ENCODE data around the gene KRTAP4-2.
"Not testable (repeated sequence)": the region's sequence is repeated elsewhere in the genome, so short reads cannot be mapped to it uniquely, and the experiment has no call there.

The KRTAP4-2 gene

GRCh38 chr17:41178843-41179616 lies 1.0 kb upstream of the KRTAP4-2 start:
- Mint-ChIP-seq H3K4me3 (no peak overlapping the region), H3K27ac (no peak overlapping the region), H3K4me1 (no peaks in the 10 kb centered on the region), H3K27me3 (peaks cover 3% of the 10 kb centered on the region), H3K36me3 (no peaks in the 10 kb centered on the region), H3K9me3 (no peaks in the 10 kb centered on the region)
- CTCF ChIA-PET: no interaction called here
- DNase-seq: no peak

GRCh38 chr17:41178341-41178740 lies 320 bp upstream of the KRTAP4-2 start:
- Mint-ChIP-seq H3K36me3 (no peaks in the 10 kb centered on the region), H3K27ac (no peak overlapping the region), H3K27me3 (peaks cover 3% of the 10 kb centered on the region), H3K4me3 (no peak overlapping the region), H3K9me3 (no peaks in the 10 kb centered on the region), H3K4me1 (no peaks in the 10 kb centered on the region)
- DNase-seq: no peak
- CTCF ChIA-PET: no interaction called here

GRCh38 chr17:41176744-41177387 lies 1.2 kb downstream of the KRTAP4-2 start:
- no peak overlapping the region for H3K27ac Mint-ChIP-seq
- CTCF ChIA-PET: no interaction called here
- H3K27me3 Mint-ChIP-seq: peaks cover 3% of the 10 kb centered on the region
- H3K9me3 Mint-ChIP-seq: no peaks in the 10 kb centered on the region
- H3K4me1 Mint-ChIP-seq: no peaks in the 10 kb centered on the region
- no peaks in the 10 kb centered on the region for H3K36me3 Mint-ChIP-seq
- no peak for DNase-seq
- H3K4me3 Mint-ChIP-seq: no peak overlapping the region

- CTCF ChIA-PET: no interaction called here
- no peaks in the 10 kb centered on the region for H3K4me1 Mint-ChIP-seq
- DNase-seq: no peak
- no peaks in the 10 kb centered on the region for H3K9me3 Mint-ChIP-seq
- H3K4me3 Mint-ChIP-seq: no peak overlapping the region
- peaks cover 6% of the 10 kb centered on the region for H3K27me3 Mint-ChIP-seq
- H3K36me3 Mint-ChIP-seq: no peaks in the 10 kb centered on the region
- H3K27ac Mint-ChIP-seq: no peak overlapping the region
Measured at GRCh38 chr17:41171886-41172285, 6.1 kb downstream of the KRTAP4-2 start.

- H3K27ac Mint-ChIP-seq: no peak within 1 kb of the TSS
- H3K4me3 Mint-ChIP-seq: no peak within 1 kb of the TSS
- no peaks in the 10 kb centered on the region for H3K9me3 Mint-ChIP-seq
- no peak for DNase-seq
- peaks cover 4% of the 10 kb centered on the region for H3K27me3 Mint-ChIP-seq
- CTCF ChIA-PET: no interaction called here
- no peaks in the 10 kb centered on the region for H3K36me3 Mint-ChIP-seq
- H3K4me1 Mint-ChIP-seq: no peaks in the 10 kb centered on the region
Measured at GRCh38 chr17:41168121-41168520, 9.9 kb downstream of the KRTAP4-2 start, which contains the start of gene KRTAP4-3. KRTAP4-3 (minus strand) TSS chr17:41168221; CDS start chr17:41168172, 49 bp downstream.

- Mint-ChIP-seq H3K9me3 (no peaks in the 10 kb centered on the region), H3K4me3 (no peak overlapping the region), H3K4me1 (no peaks in the 10 kb centered on the region), H3K36me3 (no peaks in the 10 kb centered on the region), H3K27me3 (peaks cover 4% of the 10 kb centered on the region), H3K27ac (no peak overlapping the region)
- CTCF ChIA-PET: no interaction called here
- no peak for DNase-seq
Measured at GRCh38 chr17:41167561-41167960, 10.5 kb downstream of the KRTAP4-2 start.

GRCh38 chr17:41163828-41164227 lies 14.2 kb downstream of the KRTAP4-2 start:
- Mint-ChIP-seq H3K4me1 (no peaks in the 10 kb centered on the region), H3K36me3 (no peaks in the 10 kb centered on the region), H3K27me3 (peaks cover 10% of the 10 kb centered on the region), H3K27ac (no peak overlapping the region), H3K9me3 (no peaks in the 10 kb centered on the region), H3K4me3 (no peak overlapping the region)
- CTCF ChIA-PET: no interaction called here
- DNase-seq: no peak

- no peak within 1 kb of the TSS for H3K27ac Mint-ChIP-seq
- no peaks in the 10 kb centered on the region for H3K4me1 Mint-ChIP-seq
- peaks cover 11% of the 10 kb centered on the region for H3K27me3 Mint-ChIP-seq
- no peak within 1 kb of the TSS for H3K4me3 Mint-ChIP-seq
- no peaks in the 10 kb centered on the region for H3K9me3 Mint-ChIP-seq
- no peak for DNase-seq
- CTCF ChIA-PET: no interaction called here
- H3K36me3 Mint-ChIP-seq: no peaks in the 10 kb centered on the region
Measured at GRCh38 chr17:41160648-41161047, 17.4 kb downstream of the KRTAP4-2 start, which contains the start of gene KRTAP4-4. KRTAP4-4 (minus strand) TSS chr17:41160748; CDS start chr17:41160691, 57 bp downstream.

- H3K4me1 Mint-ChIP-seq, H3K36me3 Mint-ChIP-seq, CTCF ChIA-PET, H3K9me3 Mint-ChIP-seq, H3K27ac Mint-ChIP-seq, DNase-seq, H3K4me3 Mint-ChIP-seq: not testable (repeated sequence)
- H3K27me3 Mint-ChIP-seq: peaks cover 11% of the 10 kb centered on the region
Measured at GRCh38 chr17:41160190-41160589, 17.8 kb downstream of the KRTAP4-2 start.

- no peak overlapping the region for H3K27ac Mint-ChIP-seq
- H3K36me3 Mint-ChIP-seq: no peaks in the 10 kb centered on the region
- DNase-seq: no peak
- no peaks in the 10 kb centered on the region for H3K9me3 Mint-ChIP-seq
- CTCF ChIA-PET: no interaction called here
- H3K4me1 Mint-ChIP-seq: no peaks in the 10 kb centered on the region
- no peak overlapping the region for H3K4me3 Mint-ChIP-seq
- peaks cover 8% of the 10 kb centered on the region for H3K27me3 Mint-ChIP-seq
Measured at GRCh38 chr17:41153856-41154255, 24.2 kb downstream of the KRTAP4-2 start.

GRCh38 chr17:41151525-41151924 lies 26.5 kb downstream of the KRTAP4-2 start:
- Mint-ChIP-seq H3K36me3 (no peaks in the 10 kb centered on the region), H3K4me1 (no peaks in the 10 kb centered on the region), H3K4me3 (no peak overlapping the region), H3K27ac (no peak overlapping the region), H3K27me3 (peaks cover 4% of the 10 kb centered on the region), H3K9me3 (no peaks in the 10 kb centered on the region)
- CTCF ChIA-PET: no interaction called here
- no peak for DNase-seq

- no peaks in the 10 kb centered on the region for H3K4me1 Mint-ChIP-seq
- H3K4me3 Mint-ChIP-seq: no peak overlapping the region
- peaks cover 4% of the 10 kb centered on the region for H3K27me3 Mint-ChIP-seq
- no peak for DNase-seq
- CTCF ChIA-PET: no interaction called here
- no peaks in the 10 kb centered on the region for H3K9me3 Mint-ChIP-seq
- no peak overlapping the region for H3K27ac Mint-ChIP-seq
- no peaks in the 10 kb centered on the region for H3K36me3 Mint-ChIP-seq
Measured at GRCh38 chr17:41150026-41150425, 28.0 kb downstream of the KRTAP4-2 start.

GRCh38 chr17:41149652-41149985 lies 28.4 kb downstream of the KRTAP4-2 start, which contains the start of gene KRTAP4-5:
KRTAP4-5 (minus strand) TSS chr17:41149825; CDS start chr17:41149767, 58 bp downstream.
- H3K36me3 Mint-ChIP-seq: no peaks in the 10 kb centered on the region
- no peak within 1 kb of the TSS for H3K27ac Mint-ChIP-seq
- CTCF ChIA-PET: no interaction called here

GRCh38 chr17:41148971-41149651 lies 28.9 kb downstream of the KRTAP4-2 start:
- H3K27ac Mint-ChIP-seq, DNase-seq, H3K27me3 Mint-ChIP-seq, H3K36me3 Mint-ChIP-seq, H3K4me1 Mint-ChIP-seq, H3K4me3 Mint-ChIP-seq, H3K9me3 Mint-ChIP-seq, CTCF ChIA-PET: not testable (repeated sequence)

More at GRCh38 chr17:41149652-41149985, 28.4 kb downstream of the KRTAP4-2 start, which contains the start of gene KRTAP4-5:
- Mint-ChIP-seq H3K4me1 (no peaks in the 10 kb centered on the region), H3K27me3 (peaks cover 4% of the 10 kb centered on the region), H3K4me3 (no peak within 1 kb of the TSS), H3K9me3 (no peaks in the 10 kb centered on the region)
- DNase-seq: no peak

All from activated naive CD4-positive, alpha-beta T cell treated with anti-CD3 and anti-CD28 coated beads, Interleukin-2, amount 10 ng/mL, durations not matched to agents 7 days and 5 days (primary cell).